22Rv1 (cell line): ENCODE measurements around the gene STK39.

Source experiments
- H3K27ac ChIP-seq: fragments of 450-650 bp; 2 replicates; pipeline ENCODE4 v1.5.1; 2017
- CTCF ChIP-seq: fragments of 450-650 bp; IDR thresholded peaks from 2 replicates; pipeline ENCODE4 v1.5.1; 2017; ENCODE audit warnings: mild to moderate bottlenecking
- ZFX ChIP-seq: fragments of 450-650 bp; IDR thresholded peaks from 2 replicates; pipeline ENCODE4 v1.6.1; 2017; ENCODE audit warnings: antibody characterized with exemption, borderline replicate concordance

The STK39 gene

GRCh38 chr2:168189835-168190569 is 57.4 kb downstream of the STK39 start:
- H3K27ac ChIP-seq, result no peak overlapping the region
- TF ChIP-seq CTCF, result no peak
- no peak for TF ChIP-seq ZFX

DNA sequence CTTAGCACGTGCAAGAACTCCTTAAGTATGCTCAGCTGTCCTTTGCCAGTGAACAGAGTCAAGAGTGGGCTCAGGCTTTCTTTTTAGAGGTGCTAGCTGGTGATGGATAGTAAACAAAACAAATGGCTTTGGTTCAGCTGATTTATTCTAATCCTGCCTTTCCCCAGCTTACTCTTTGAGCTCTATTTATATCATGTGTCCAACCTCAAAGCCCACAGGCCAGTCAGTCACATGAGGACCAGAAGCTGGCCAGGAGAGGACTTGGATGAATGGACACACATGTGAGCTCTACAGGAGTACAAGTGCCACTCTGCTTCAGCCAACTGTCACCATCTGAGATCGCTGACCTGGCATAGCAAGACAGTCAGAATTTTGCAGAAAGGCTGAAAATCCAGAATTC is 59.4 kb downstream of the STK39 start:
- TF ChIP-seq ZFX (no peak), CTCF (no peak)
- H3K27ac ChIP-seq, result no peak overlapping the region

GRCh38 chr2:168186452-168186851 is 60.9 kb downstream of the STK39 start:
- H3K27ac ChIP-seq, result no peak overlapping the region
- TF ChIP-seq CTCF, result no peak
- no peak for TF ChIP-seq ZFX

GRCh38 chr2:168185583-168186274 is 61.7 kb downstream of the STK39 start:
- TF ChIP-seq CTCF (no peak), ZFX (no peak)
- H3K27ac ChIP-seq, result no peak overlapping the region

DNA sequence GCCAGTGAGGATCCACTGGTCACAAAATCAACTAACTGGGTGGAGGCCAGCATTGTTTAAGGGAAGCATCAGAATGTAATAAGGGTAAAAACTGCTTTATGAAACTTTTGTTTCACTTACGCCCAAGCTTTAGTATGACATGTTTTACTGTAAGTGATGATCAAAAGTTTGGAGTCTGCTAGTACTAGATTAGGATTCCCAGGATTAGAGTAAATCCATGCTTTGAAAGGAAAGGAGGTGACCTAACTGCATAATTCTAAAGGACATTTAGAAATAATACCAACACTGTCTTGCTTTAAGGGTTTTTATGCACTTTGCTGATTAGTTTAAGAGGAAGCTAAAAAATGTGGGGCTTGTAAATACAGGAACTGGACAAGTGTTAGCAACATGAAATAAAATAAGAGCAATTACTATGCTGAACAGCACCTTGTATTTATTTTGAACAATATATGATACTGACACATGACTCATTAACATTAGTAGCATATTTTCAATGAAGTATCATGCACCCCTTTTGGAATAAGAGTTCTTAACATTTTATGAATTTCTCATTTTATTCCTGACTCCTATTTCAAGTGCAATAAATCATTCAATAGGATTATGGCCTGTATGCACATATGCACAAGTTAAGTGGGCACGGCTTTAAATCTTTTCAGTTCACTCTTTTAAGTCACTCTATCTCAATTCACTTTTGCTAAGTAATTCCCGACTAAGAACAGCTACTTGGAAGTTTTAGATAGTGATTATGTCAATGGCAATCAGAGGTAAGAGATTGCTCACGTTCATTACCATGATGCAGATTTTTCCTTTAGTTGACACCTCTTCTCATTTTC is 62.5 kb downstream of the STK39 start:
- no peak for TF ChIP-seq CTCF
- TF ChIP-seq ZFX, result no peak
- no peak overlapping the region for H3K27ac ChIP-seq

DNA sequence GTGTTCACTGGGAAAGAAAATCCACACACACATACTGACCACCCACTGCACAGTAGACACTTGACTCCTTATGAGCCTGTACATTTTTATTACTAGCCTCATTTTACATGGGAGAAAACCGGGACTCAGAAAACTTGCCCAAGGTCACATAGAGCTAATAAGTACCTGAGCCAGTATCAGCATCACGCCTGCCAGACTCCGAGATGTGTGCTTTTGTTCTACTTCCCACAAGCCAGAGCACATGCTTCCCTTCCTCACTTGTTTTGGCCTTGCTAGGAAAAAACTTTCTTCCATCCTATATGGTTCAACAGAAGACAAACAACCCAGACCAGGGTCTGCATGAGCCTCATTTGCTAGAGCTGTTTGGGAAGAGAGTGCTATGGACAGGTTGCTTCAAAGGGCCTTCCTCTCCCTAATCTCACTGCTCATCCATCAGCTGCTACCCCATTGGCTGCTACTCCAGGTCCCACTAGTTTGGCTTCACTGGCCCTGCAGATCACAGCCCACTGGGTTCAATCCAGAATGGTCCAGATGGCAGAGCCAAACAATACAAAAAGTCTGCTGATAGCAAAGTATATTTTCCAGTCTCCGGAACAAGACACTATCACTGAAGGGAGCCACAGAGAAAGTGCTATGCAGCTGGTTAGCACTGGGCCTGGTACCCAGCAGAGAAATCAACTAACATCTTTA is 63.9 kb downstream of the STK39 start:
- H3K27ac ChIP-seq, result no peak overlapping the region
- TF ChIP-seq CTCF (no peak), ZFX (no peak)
